GM23338 (cell line): ENCODE data around the gene PNPLA7. TPM values are rescaled to one million over a fixed set of nuclear protein-coding genes. Genes with fewer than 3 reads are reported as not detected.

Experiments
- ATAC-seq: fragments of 200-7000 bp; cut with Tn5 transposase; 3 replicates; pipeline ENCODE4 v1.9.1; 2020
- DNase-seq: peaks from one replicate; pipeline ENCODE4 v3.0.0-alpha.2; 2015; ENCODE audit warnings: low spot score
- H2AFZ ChIP-seq: fragments of 200-600 bp; sonication (generic); 2 replicates; pipeline ENCODE4 v1.8.0; 2016; ENCODE audit warnings: antibody characterized with exemption, mild to moderate bottlenecking, moderate library complexity
- H3F3A ChIP-seq: fragments of 200-600 bp; sonication (generic); replicated peaks from 2 replicates; pipeline ENCODE4 v1.8.0; 2017; ENCODE audit warnings: antibody characterized with exemption, mixed run types, low read depth
- H3K27ac ChIP-seq: fragments of 200-600 bp; sonication (generic); 2 replicates; pipeline ENCODE4 v1.6.1; 2016; ENCODE audit warnings: low read depth
- H3K27me3 ChIP-seq: fragments of 200-600 bp; sonication (generic); 2 replicates; pipeline ENCODE4 v1.8.0; 2016; ENCODE audit warnings: mild to moderate bottlenecking, mixed run types, moderate library complexity; ENCODE audit not compliant: insufficient read depth
- H3K36me3 ChIP-seq: fragments of 200-600 bp; sonication (generic); 2 replicates; pipeline ENCODE4 v1.8.0; 2016; ENCODE audit warnings: mild to moderate bottlenecking; ENCODE audit not compliant: insufficient read depth
- H3K4me1 ChIP-seq: fragments of 200-600 bp; sonication (generic); 2 replicates; pipeline ENCODE4 v1.8.0; 2016; ENCODE audit warnings: mild to moderate bottlenecking, moderate library complexity; ENCODE audit not compliant: insufficient read depth
- H3K4me2 ChIP-seq: fragments of 200-600 bp; sonication (generic); 2 replicates; pipeline ENCODE4 v1.7.1; 2017; ENCODE audit warnings: mixed run types
- H3K4me3 ChIP-seq: fragments of 200-600 bp; sonication (generic); 2 replicates; pipeline ENCODE4 v1.6.1; 2016; ENCODE audit warnings: mixed run types
- H3K79me2 ChIP-seq: fragments of 200-600 bp; sonication (generic); replicated peaks from 2 replicates; pipeline ENCODE4 v1.8.0; 2017; ENCODE audit warnings: mild to moderate bottlenecking; ENCODE audit not compliant: insufficient read depth
- H3K9me2 ChIP-seq: fragments of 200-600 bp; sonication (generic); 2 replicates; pipeline ENCODE4 v1.8.0; 2017; ENCODE audit not compliant: insufficient read depth
- H4K20me1 ChIP-seq: fragments of 200-600 bp; sonication (generic); replicated peaks from 2 replicates; pipeline ENCODE4 v1.8.0; 2017; ENCODE audit warnings: mild to moderate bottlenecking; ENCODE audit not compliant: insufficient read depth
- H3K27ac Mint-ChIP-seq: 2 replicates; pipeline ENCODE4 v1.8.0; 2020; ENCODE audit warnings: inconsistent platforms, mild to moderate bottlenecking, moderate library complexity, mixed read lengths
- H3K27me3 Mint-ChIP-seq: 3 replicates; pipeline ENCODE4 v1.8.0; 2022; ENCODE audit warnings: low read depth, mild to moderate bottlenecking, moderate library complexity, mixed read lengths, inconsistent platforms; ENCODE audit not compliant: insufficient read depth, poor library complexity
- H3K36me3 Mint-ChIP-seq: 3 replicates; pipeline ENCODE4 v1.8.0; 2021; ENCODE audit warnings: low read depth, mild to moderate bottlenecking, inconsistent platforms, moderate library complexity, mixed read lengths
- H3K4me1 Mint-ChIP-seq: 3 replicates; pipeline ENCODE4 v1.8.0; 2020; ENCODE audit warnings: mild to moderate bottlenecking, inconsistent platforms, mixed read lengths
- H3K4me3 Mint-ChIP-seq: 3 replicates; pipeline ENCODE4 v1.8.0; 2021; ENCODE audit warnings: moderate library complexity, mild to moderate bottlenecking, inconsistent platforms, mixed read lengths
- H3K9me3 Mint-ChIP-seq: 3 replicates; pipeline ENCODE4 v1.8.0; 2020; ENCODE audit warnings: moderate library complexity, mild to moderate bottlenecking, inconsistent platforms, mixed read lengths
- CREB1 ChIP-seq: fragments of 250-450 bp; sonication (Bioruptor Pico); IDR thresholded peaks from 2 replicates; pipeline ENCODE4 v1.5.0; 2020; ENCODE audit warnings: low read depth, mild to moderate bottlenecking, moderate library complexity
- NANOG ChIP-seq: IDR thresholded peaks from 2 replicates; pipeline ENCODE4 v1.6.1; 2016; ENCODE audit warnings: antibody characterized with exemption, borderline replicate concordance
- REST ChIP-seq: IDR thresholded peaks from one replicate; pipeline ENCODE4 v1.6.1; 2018; ENCODE audit warnings: antibody characterized with exemption; ENCODE audit not compliant: unreplicated experiment
- ZNF331 ChIP-seq: fragments of 250-450 bp; sonication (Bioruptor Pico); IDR thresholded peaks from 2 replicates; pipeline ENCODE4 v1.5.0; 2020; ENCODE audit warnings: low read depth, mild to moderate bottlenecking, moderate library complexity
- ZNF462 ChIP-seq: fragments of 250-450 bp; sonication (Bioruptor Pico); IDR thresholded peaks from 2 replicates; pipeline ENCODE4 v1.5.0; 2020; ENCODE audit warnings: mild to moderate bottlenecking, moderate library complexity
- polyA plus RNA-seq: library from polyadenylated mRNA; unstranded; fragments of >200 nt; fragmentation: Nextera tagmentation; extraction: Ambion mirVana; gene quantifications from 2 replicates; pipeline ENCODE4 v1.2.1, GENCODE V29; 2016
- total RNA-seq: library from RNA; depleted of rRNA; stranded (reverse); fragments of >200 nt; shearing (Covaris generic); gene quantifications from 2 replicates; pipeline ENCODE4 v1.2.3, GENCODE V29; 2014

The PNPLA7 gene
- total and polyA plus RNA-seq, 2 experiments from 2014 or later, result 0.45 to 0.80 TPM

- TF ChIP-seq ZNF462 (CRISPR knock-in tag) (no peak), CREB1 (no peak)
These were observed 134.1 kb downstream of the PNPLA7 start (continued) for GRCh38 chr9:137416006-137416562.

- H3K27ac Mint-ChIP-seq, result no peak overlapping the region
- Histone ChIP-seq H3K27me3 (no peaks in the 10 kb centered on the region), H3K79me2 (peaks cover 12% of the 10 kb centered on the region; the same call in 1 of the 2 replicates), H3F3A (0 out of 2 replicates have a peak, but pooled peaks cover 3% of the 10 kb centered on the region), H3K4me2 (no peak overlapping the region), H2AFZ (no peak overlapping the region), H3K36me3 (no peaks in the 10 kb centered on the region), H4K20me1 (peaks cover 4% of the 10 kb centered on the region), H3K4me1 (0 out of 2 replicates have a peak, but pooled peaks cover 3% of the 10 kb centered on the region), H3K9me2 (no peaks in the 10 kb centered on the region), H3K27ac (no peak overlapping the region), H3K4me3 (no peak overlapping the region)
- no peak overlapping the region for H3K4me3 Mint-ChIP-seq
- no peak for ATAC-seq
- H3K4me1 Mint-ChIP-seq, result no peaks in the 10 kb centered on the region; the same call in 2 of the 3 replicates
- H3K9me3 Mint-ChIP-seq, result no peaks in the 10 kb centered on the region
- peaks cover 2% of the 10 kb centered on the region for H3K27me3 Mint-ChIP-seq
- no peaks in the 10 kb centered on the region for H3K36me3 Mint-ChIP-seq
- DNase-seq, result no peak
- TF ChIP-seq NANOG (no peak), REST (no peak), ZNF462 (CRISPR knock-in tag) (no peak), ZNF331 (CRISPR knock-in tag) (no peak)
These were observed 134.8 kb downstream of the PNPLA7 start for GRCh38 chr9:137415451-137415850.
